Kidney epithelial cell (primary cell): Measurements from ENCODE around the gene ITPR3. TPM values are rescaled to one million over a fixed set of nuclear protein-coding genes. Genes with fewer than 3 reads are reported as not detected.
A peak's percentile ranks its signal among the peaks of the same experiment; 100 is the strongest.

Experiments used
- DNase-seq: peaks from one replicate; pipeline ENCODE4 v3.0.0-alpha.2; 2010; ENCODE audit warnings: low read depth
- H3K27me3 ChIP-seq: 2 replicates; pipeline ENCODE4 v1.6.0; 2011; ENCODE audit warnings: low read length; ENCODE audit not compliant: control insufficient read depth, insufficient read depth
- H3K36me3 ChIP-seq: 2 replicates; pipeline ENCODE4 v1.5.1; 2011; ENCODE audit warnings: low read length; ENCODE audit not compliant: control insufficient read depth, insufficient read depth
- H3K4me3 ChIP-seq: 2 replicates; pipeline ENCODE4 v1.5.1; 2011; ENCODE audit warnings: low read depth, mild to moderate bottlenecking, control low read depth, low read length
- CTCF ChIP-seq: IDR thresholded peaks from 2 replicates; pipeline ENCODE4 v1.5.1; 2011; ENCODE audit warnings: mild to moderate bottlenecking, moderate library complexity, low read length, control low read depth, inconsistent platforms; ENCODE audit not compliant: insufficient read depth, poor library complexity, severe bottlenecking
- total RNA-seq: library from RNA; depleted of rRNA; stranded (reverse); fragments of >200 nt; gene quantifications from 2 replicates; pipeline ENCODE4 v1.2.3, GENCODE V29; 2015

The ITPR3 gene
- total RNA-seq, 1 donor from 2014 or later, result 147 TPM

- Histone ChIP-seq H3K27me3 (no peaks in the 10 kb centered on the region), H3K36me3 (no peaks in the 10 kb centered on the region), H3K4me3 (no peak overlapping the region)
- DNase-seq, result no peak
- peak; percentile 81 for TF ChIP-seq CTCF
These were observed 11.5 kb downstream of the ITPR3 start for GRCh38 chr6:33632558-33633039.

DNA sequence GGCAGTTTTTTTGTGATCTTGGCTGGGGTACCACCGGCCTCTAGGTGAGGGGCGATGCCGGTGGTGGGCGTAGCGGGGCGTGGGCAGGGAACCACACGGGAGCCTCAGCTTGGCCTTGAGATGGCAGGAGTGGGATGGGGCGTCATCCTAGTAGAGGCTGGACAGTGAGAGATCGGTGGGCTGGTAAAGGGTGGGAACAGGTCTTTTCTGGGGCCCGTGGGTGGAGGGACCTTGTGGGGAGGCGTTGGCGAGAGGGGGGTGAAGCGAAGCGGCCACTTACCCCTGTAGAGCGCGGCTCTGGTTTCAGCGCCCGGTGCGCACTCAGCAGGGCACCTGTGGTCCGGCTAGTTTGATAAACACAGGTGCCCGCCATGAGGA is 12.0 kb downstream of the ITPR3 start:
- no peaks in the 10 kb centered on the region for H3K36me3 ChIP-seq
- H3K27me3 ChIP-seq, result no peaks in the 10 kb centered on the region
- no peak for DNase-seq
- peak overlapping the region; percentile 31 for H3K4me3 ChIP-seq
- TF ChIP-seq CTCF, result no peak

- H3K4me3 ChIP-seq, result peak overlapping the region; percentile 49
- TF ChIP-seq CTCF, result no peak
- H3K27me3 ChIP-seq, result no peaks in the 10 kb centered on the region
- no peak for DNase-seq
- H3K36me3 ChIP-seq, result no peaks in the 10 kb centered on the region
These were observed 12.5 kb downstream of the ITPR3 start for GRCh38 chr6:33633462-33634158.

GRCh38 chr6:33634161-33634727 is 13.1 kb downstream of the ITPR3 start:
- Histone ChIP-seq H3K36me3 (no peaks in the 10 kb centered on the region), H3K27me3 (no peaks in the 10 kb centered on the region), H3K4me3 (peak overlapping the region; percentile 49)
- DNase-seq, result no peak
- no peak for TF ChIP-seq CTCF

GRCh38 chr6:33634946-33635345 is 13.8 kb downstream of the ITPR3 start:
- Histone ChIP-seq H3K36me3 (no peaks in the 10 kb centered on the region), H3K27me3 (no peaks in the 10 kb centered on the region), H3K4me3 (no peak overlapping the region)
- DNase-seq, result no peak
- no peak for TF ChIP-seq CTCF

DNA sequence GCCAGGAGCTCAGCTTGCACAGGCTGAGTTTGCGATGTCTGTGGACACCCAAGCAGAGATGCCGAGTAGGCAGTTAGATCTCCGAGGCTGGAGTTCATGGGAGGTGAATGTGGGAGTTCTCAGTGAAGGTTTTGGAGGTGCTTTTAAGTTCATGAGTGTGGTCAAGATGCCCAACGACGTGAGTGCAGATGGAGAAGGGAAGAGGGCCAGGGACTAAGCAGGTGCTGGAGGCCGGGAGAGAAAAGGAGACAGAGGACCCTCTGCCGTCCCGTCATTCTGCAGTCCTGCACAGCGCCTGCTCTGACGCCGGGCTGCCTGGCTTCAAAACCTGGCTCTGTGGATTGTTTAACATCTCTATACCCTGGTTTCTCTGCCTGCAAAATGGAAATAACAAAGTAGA is 15.5 kb downstream of the ITPR3 start:
- no peak for DNase-seq
- no peaks in the 10 kb centered on the region for H3K27me3 ChIP-seq
- H3K4me3 ChIP-seq, result no peak overlapping the region
- TF ChIP-seq CTCF, result no peak
- peaks cover 2% of the 10 kb centered on the region for H3K36me3 ChIP-seq
